Measurements from ENCODE around the gene ATXN3.

DNA sequence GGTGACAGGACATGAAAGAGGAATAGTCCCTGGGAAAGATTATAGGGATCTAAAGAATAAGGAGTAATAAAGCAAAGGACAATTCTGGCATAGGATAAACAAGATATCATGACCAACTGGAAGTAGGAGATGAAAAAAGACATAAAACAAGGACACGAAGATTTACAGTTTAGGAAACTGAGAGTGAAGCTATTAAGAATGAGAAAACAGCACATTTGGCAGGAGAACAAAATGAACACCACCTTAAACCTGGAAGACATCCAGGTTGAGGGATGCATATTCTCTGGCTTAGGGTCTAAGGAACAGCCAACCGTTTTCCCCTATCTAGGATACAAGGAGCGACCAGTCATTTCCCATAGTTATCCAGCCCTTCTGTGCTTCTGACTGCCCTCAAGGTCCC, 68.4 kb downstream of the ATXN3 start:
- TF ChIP-seq, protein P1, sequence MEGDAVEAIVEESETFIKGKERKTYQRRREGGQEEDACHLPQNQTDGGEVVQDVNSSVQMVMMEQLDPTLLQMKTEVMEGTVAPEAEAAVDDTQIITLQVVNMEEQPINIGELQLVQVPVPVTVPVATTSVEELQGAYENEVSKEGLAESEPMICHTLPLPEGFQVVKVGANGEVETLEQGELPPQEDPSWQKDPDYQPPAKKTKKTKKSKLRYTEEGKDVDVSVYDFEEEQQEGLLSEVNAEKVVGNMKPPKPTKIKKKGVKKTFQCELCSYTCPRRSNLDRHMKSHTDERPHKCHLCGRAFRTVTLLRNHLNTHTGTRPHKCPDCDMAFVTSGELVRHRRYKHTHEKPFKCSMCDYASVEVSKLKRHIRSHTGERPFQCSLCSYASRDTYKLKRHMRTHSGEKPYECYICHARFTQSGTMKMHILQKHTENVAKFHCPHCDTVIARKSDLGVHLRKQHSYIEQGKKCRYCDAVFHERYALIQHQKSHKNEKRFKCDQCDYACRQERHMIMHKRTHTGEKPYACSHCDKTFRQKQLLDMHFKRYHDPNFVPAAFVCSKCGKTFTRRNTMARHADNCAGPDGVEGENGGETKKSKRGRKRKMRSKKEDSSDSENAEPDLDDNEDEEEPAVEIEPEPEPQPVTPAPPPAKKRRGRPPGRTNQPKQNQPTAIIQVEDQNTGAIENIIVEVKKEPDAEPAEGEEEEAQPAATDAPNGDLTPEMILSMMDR (IDR thresholded peaks at IDR 0.05) = no peak
- no peak for TF ChIP-seq POLR2AphosphoS5 (IDR thresholded peaks at IDR 0.05)
